ENCODE results near the gene SYT2.
"Not testable (repeated sequence)": the region's sequence is repeated elsewhere in the genome, so short reads cannot be mapped to it uniquely, and the experiment has no call there.

The SYT2 gene

GRCh38 chr1:202710070-202711045 is at the start of gene SYT2:
Gene SYT2 (minus strand): TSS chr1:202710454. CDS start chr1:202605772, 104,682 bp downstream.
- no peak within 1 kb of the TSS for H3K27ac Mint-ChIP-seq
- no peaks in the 10 kb centered on the region for H3K36me3 Mint-ChIP-seq (ENCODE audit: low read depth)
- H3K27me3 Mint-ChIP-seq (ENCODE audit: low read depth): peaks cover 77% of the 10 kb centered on the region
- no peak within 1 kb of the TSS for H3K4me3 Mint-ChIP-seq
- no peaks in the 10 kb centered on the region for H3K9me3 Mint-ChIP-seq
- no peaks in the 10 kb centered on the region for H3K4me1 Mint-ChIP-seq (ENCODE audit: low read depth)
- DNase-seq (ENCODE audit: low spot score): no peak

DNA sequence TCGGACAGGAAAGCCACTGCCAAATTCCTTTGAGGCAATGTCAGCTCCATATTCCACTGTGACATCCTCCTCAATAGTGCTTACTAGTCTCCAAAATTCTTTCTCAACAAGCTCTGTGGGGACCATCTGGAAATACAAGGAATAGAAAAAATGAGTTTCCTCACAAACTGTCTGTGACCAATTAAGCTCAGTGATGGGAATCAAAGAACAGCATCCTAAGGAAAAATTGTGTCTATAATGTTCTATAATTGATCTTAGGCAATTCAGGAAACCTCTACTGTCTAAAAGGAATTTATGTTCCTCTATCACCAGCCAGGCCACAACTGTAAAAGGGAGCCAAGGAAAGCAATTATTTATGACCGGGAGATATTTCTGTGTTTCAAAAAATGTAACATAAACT is 46.1 kb upstream of the SYT2 start:
- DNase-seq (ENCODE audit: low spot score): no peak
- Mint-ChIP-seq H3K36me3 (ENCODE audit: low read depth) (peaks cover 54% of the 10 kb centered on the region), H3K4me3 (no peak overlapping the region), H3K27me3 (ENCODE audit: low read depth) (no peaks in the 10 kb centered on the region), H3K9me3 (no peaks in the 10 kb centered on the region), H3K4me1 (ENCODE audit: low read depth) (no peaks in the 10 kb centered on the region), H3K27ac (no peak overlapping the region)

GRCh38 chr1:202754293-202754692 is 44.0 kb upstream of the SYT2 start:
- Mint-ChIP-seq H3K27ac (no peak overlapping the region), H3K4me3 (no peak overlapping the region), H3K4me1 (ENCODE audit: low read depth) (no peaks in the 10 kb centered on the region), H3K9me3 (no peaks in the 10 kb centered on the region), H3K36me3 (ENCODE audit: low read depth) (peaks cover 56% of the 10 kb centered on the region), H3K27me3 (ENCODE audit: low read depth) (no peaks in the 10 kb centered on the region)
- no peak for DNase-seq (ENCODE audit: low spot score)

GRCh38 chr1:202752774-202753173 is 42.5 kb upstream of the SYT2 start:
- Mint-ChIP-seq H3K9me3 (no peaks in the 10 kb centered on the region), H3K36me3 (ENCODE audit: low read depth) (peaks cover 66% of the 10 kb centered on the region), H3K4me1 (ENCODE audit: low read depth) (no peaks in the 10 kb centered on the region), H3K27ac (peak overlapping the region; percentile 50), H3K4me3 (no peak overlapping the region), H3K27me3 (ENCODE audit: low read depth) (no peaks in the 10 kb centered on the region)
- no peak for DNase-seq (ENCODE audit: low spot score)

GRCh38 chr1:202750761-202751160 is 40.5 kb upstream of the SYT2 start:
- Mint-ChIP-seq H3K27me3 (ENCODE audit: low read depth) (no peaks in the 10 kb centered on the region), H3K4me1 (ENCODE audit: low read depth) (no peaks in the 10 kb centered on the region), H3K9me3 (no peaks in the 10 kb centered on the region), H3K27ac (peak overlapping the region; percentile 45), H3K36me3 (ENCODE audit: low read depth) (peaks cover 62% of the 10 kb centered on the region), H3K4me3 (no peak overlapping the region)
- no peak for DNase-seq (ENCODE audit: low spot score)

GRCh38 chr1:202750024-202750423 is 39.8 kb upstream of the SYT2 start:
- Mint-ChIP-seq H3K36me3 (ENCODE audit: low read depth) (peaks cover 61% of the 10 kb centered on the region), H3K27ac (no peak overlapping the region), H3K9me3 (peaks cover 1% of the 10 kb centered on the region), H3K4me1 (ENCODE audit: low read depth) (no peaks in the 10 kb centered on the region), H3K27me3 (ENCODE audit: low read depth) (no peaks in the 10 kb centered on the region), H3K4me3 (no peak overlapping the region)
- no peak for DNase-seq (ENCODE audit: low spot score)

GRCh38 chr1:202745323-202745888 is 35.2 kb upstream of the SYT2 start:
- no peak overlapping the region for H3K27ac Mint-ChIP-seq
- peaks cover 70% of the 10 kb centered on the region for H3K36me3 Mint-ChIP-seq (ENCODE audit: low read depth)
- H3K4me3 Mint-ChIP-seq: no peak overlapping the region
- no peak for DNase-seq (ENCODE audit: low spot score)
- H3K4me1 Mint-ChIP-seq (ENCODE audit: low read depth): no peaks in the 10 kb centered on the region
- no peaks in the 10 kb centered on the region for H3K27me3 Mint-ChIP-seq (ENCODE audit: low read depth)
- peaks cover 6% of the 10 kb centered on the region for H3K9me3 Mint-ChIP-seq

DNA sequence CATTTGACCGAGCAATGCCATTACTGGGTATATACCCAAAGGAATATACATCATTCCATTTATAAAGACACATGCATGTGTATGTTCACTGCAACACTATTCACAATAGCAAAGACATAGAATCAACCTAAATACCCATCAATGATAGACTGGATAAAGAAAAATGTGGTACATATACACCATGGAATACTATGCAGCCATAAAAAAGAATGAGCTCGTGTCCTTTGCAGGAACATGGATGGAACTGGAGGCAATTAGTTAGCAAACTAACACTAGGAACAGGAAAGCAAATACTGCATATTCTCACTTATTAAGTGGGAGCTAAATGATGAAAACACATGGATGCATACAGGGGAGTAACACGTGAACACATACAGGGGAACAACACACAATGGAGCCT is 34.5 kb upstream of the SYT2 start:
- H3K4me1 Mint-ChIP-seq (ENCODE audit: low read depth); H3K9me3 Mint-ChIP-seq; H3K4me3 Mint-ChIP-seq; H3K27ac Mint-ChIP-seq; H3K27me3 Mint-ChIP-seq (ENCODE audit: low read depth); DNase-seq (ENCODE audit: low spot score): not testable (repeated sequence)
- peaks cover 70% of the 10 kb centered on the region for H3K36me3 Mint-ChIP-seq (ENCODE audit: low read depth)

DNA sequence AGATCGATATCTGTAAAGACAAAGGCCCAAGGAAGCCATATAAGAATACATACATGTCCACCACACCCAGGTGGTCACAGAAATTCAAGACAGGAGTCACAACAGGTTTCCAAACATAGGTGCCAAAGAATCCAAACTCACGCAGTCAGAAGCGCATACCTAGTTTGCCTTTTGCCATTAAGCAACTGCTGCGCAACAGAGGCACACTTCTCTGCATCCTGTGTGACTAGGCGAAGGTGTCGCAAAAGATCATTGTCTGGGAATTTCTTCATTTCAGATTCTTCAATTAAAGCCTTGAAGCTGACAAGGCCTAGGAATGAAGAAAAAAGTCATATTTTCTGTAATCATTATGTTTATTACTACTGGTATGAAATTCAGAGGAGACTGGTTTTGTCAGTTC is 32.2 kb upstream of the SYT2 start:
- H3K4me1 Mint-ChIP-seq (ENCODE audit: low read depth): no peaks in the 10 kb centered on the region
- DNase-seq (ENCODE audit: low spot score): no peak
- H3K27ac Mint-ChIP-seq: no peak overlapping the region
- H3K9me3 Mint-ChIP-seq: peaks cover 6% of the 10 kb centered on the region
- no peaks in the 10 kb centered on the region for H3K27me3 Mint-ChIP-seq (ENCODE audit: low read depth)
- H3K4me3 Mint-ChIP-seq: no peak overlapping the region
- H3K36me3 Mint-ChIP-seq (ENCODE audit: low read depth): peaks cover 58% of the 10 kb centered on the region

DNA sequence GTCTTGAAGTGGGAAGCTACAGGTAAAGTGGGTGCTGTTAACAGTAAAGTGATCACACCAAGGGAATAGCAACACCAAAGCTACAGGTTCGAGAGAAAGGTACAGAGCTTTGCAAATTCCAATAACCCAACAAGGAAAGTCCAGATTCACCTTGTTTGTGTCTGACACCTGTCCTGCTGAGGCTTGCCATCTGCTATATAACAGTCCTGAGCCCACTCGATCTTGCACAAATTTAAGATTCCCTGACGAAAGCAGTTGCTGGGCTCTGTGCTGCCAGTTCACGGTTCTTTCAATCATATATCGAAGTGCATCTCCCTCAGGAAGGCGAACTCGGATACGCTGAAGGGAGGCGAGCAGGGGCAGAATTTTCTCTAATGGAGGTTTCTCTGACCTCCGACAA is 23.0 kb upstream of the SYT2 start:
- DNase-seq (ENCODE audit: low spot score): no peak
- Mint-ChIP-seq H3K4me3 (no peak overlapping the region), H3K27me3 (ENCODE audit: low read depth) (no peaks in the 10 kb centered on the region), H3K4me1 (ENCODE audit: low read depth) (no peaks in the 10 kb centered on the region), H3K36me3 (ENCODE audit: low read depth) (peaks cover 61% of the 10 kb centered on the region), H3K9me3 (no peaks in the 10 kb centered on the region), H3K27ac (no peak overlapping the region)

- Mint-ChIP-seq H3K4me1 (ENCODE audit: low read depth) (no peaks in the 10 kb centered on the region), H3K36me3 (ENCODE audit: low read depth) (peaks cover 54% of the 10 kb centered on the region)
These were observed 18.7 kb upstream of the SYT2 start for GRCh38 chr1:202728951-202729350.

DNA sequence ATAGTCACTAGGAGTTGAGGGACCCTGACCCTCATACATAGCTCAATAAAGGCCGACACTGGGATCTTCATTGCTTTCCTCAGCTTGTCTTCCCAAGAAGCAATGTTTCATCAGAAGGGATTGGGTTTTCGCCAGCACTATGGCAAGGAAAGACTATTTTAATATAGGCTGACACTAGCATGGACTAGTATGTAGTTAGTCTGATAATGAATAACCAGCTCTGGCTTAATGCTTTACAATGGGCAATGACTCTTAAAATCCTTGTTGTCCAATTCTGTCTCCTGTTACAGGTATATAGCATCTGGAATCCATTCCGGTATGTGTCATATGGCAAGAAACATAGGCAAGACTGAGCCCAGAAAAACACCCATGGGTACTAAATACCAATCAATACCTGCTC is 15.3 kb upstream of the SYT2 start:
- Mint-ChIP-seq H3K36me3 (ENCODE audit: low read depth) (peaks cover 34% of the 10 kb centered on the region), H3K27ac (no peak overlapping the region), H3K4me3 (no peak overlapping the region), H3K27me3 (ENCODE audit: low read depth) (no peaks in the 10 kb centered on the region), H3K9me3 (no peaks in the 10 kb centered on the region), H3K4me1 (ENCODE audit: low read depth) (no peaks in the 10 kb centered on the region)
- no peak for DNase-seq (ENCODE audit: low spot score)

More at GRCh38 chr1:202728951-202729350, 18.7 kb upstream of the SYT2 start:
- Mint-ChIP-seq H3K27ac (no peak overlapping the region), H3K27me3 (ENCODE audit: low read depth) (no peaks in the 10 kb centered on the region), H3K9me3 (no peaks in the 10 kb centered on the region), H3K4me3 (no peak overlapping the region)
- DNase-seq (ENCODE audit: low spot score): no peak

DNA sequence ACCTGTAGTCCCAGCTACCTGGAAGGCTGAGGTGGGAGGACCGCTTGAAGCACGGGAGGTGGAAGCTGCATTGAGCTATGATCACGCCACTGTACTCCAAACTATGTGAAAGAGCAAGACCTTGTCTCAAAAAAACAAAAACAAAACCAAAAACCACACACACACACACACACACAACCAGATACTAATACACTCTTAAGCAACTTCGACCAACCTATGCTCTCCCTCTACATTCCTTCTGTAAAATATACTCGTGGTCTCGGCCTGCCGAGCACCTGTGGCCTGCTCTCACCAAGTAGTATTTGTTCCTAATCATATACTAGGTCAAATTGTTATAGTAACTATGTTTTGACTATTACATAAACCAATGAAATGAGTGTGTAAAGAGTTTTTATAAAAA is 13.5 kb upstream of the SYT2 start:
- no peaks in the 10 kb centered on the region for H3K9me3 Mint-ChIP-seq
- H3K4me3 Mint-ChIP-seq: no peak overlapping the region
- peaks cover under 1% of the 10 kb centered on the region for H3K27me3 Mint-ChIP-seq (ENCODE audit: low read depth)
- peaks cover 16% of the 10 kb centered on the region for H3K36me3 Mint-ChIP-seq (ENCODE audit: low read depth)
- no peak overlapping the region for H3K27ac Mint-ChIP-seq
- peaks cover 3% of the 10 kb centered on the region for H3K4me1 Mint-ChIP-seq (ENCODE audit: low read depth)
- DNase-seq (ENCODE audit: low spot score): no peak

- DNase-seq (ENCODE audit: low spot score); H3K27me3 Mint-ChIP-seq (ENCODE audit: low read depth); H3K27ac Mint-ChIP-seq; H3K4me1 Mint-ChIP-seq (ENCODE audit: low read depth); H3K9me3 Mint-ChIP-seq; H3K4me3 Mint-ChIP-seq: not testable (repeated sequence)
- peaks cover 11% of the 10 kb centered on the region for H3K36me3 Mint-ChIP-seq (ENCODE audit: low read depth)
These were observed 12.8 kb upstream of the SYT2 start for GRCh38 chr1:202723046-202723445.
